GM12878 (cell line): ENCODE results near the gene MGAT2. TPM values are rescaled to one million over a fixed set of nuclear protein-coding genes. Genes with fewer than 3 reads are reported as not detected.

Source experiments
- CHD4 ChIP-seq: fragments of 200-600 bp; sonication (generic); IDR thresholded peaks from 2 replicates; pipeline ENCODE4 v1.6.1; 2016; ENCODE audit warnings: mild to moderate bottlenecking
- IRF5 ChIP-seq: fragments of 450-650 bp; IDR thresholded peaks from 2 replicates; pipeline ENCODE4 v1.6.1; 2017; ENCODE audit warnings: borderline replicate concordance
- MYC ChIP-seq: IDR thresholded peaks from 2 replicates; pipeline ENCODE4 v1.6.1; 2011; ENCODE audit warnings: mild to moderate bottlenecking, low read length, moderate library complexity, inconsistent platforms; ENCODE audit not compliant: insufficient read depth, insufficient replicate concordance, insufficient read length, severe bottlenecking
- NRF1 ChIP-seq: conservative IDR thresholded peaks from 2 replicates; pipeline ENCODE4 v1.6.1; 2011; ENCODE audit warnings: mild to moderate bottlenecking, low read depth, low read length, improper control_type of control experiment
- RUNX3 ChIP-seq: IDR thresholded peaks from 2 replicates; pipeline ENCODE4 v1.6.1; 2012; ENCODE audit warnings: low read length, inconsistent platforms
- SIN3A ChIP-seq: IDR thresholded peaks from 2 replicates; pipeline ENCODE4 v1.6.1; 2012; ENCODE audit warnings: low read depth, low read length, improper control_type of control experiment
- SPI1 ChIP-seq: IDR thresholded peaks from 2 replicates; pipeline ENCODE4 v1.6.1; 2011; ENCODE audit warnings: low read depth, mild to moderate bottlenecking, low read length, moderate library complexity, borderline replicate concordance; ENCODE audit not compliant: insufficient read depth
- ZBTB4 ChIP-seq: fragments of 450-650 bp; formaldehyde crosslinking; IDR thresholded peaks from 2 replicates; pipeline ENCODE4 v1.4.0; 2022; ENCODE audit warnings: mild to moderate bottlenecking, moderate library complexity
- ZNF592 ChIP-seq: fragments of 450-650 bp; IDR thresholded peaks from 2 replicates; pipeline ENCODE4 v1.6.1; 2017; ENCODE audit warnings: mild to moderate bottlenecking, moderate library complexity
- polyA plus RNA-seq, 11 experiments: library from polyadenylated mRNA; depleted of rRNA in 4 of 11; unstranded in 6 of 11; stranded (reverse) in 5 of 11; fragments of >200 nt; fragmentation: Nextera tagmentation in 4 of 11; fragmentation: Illumina TruSeq in 1 of 11; extraction: Ambion mirVana in 4 of 11; extraction: Trizol in 1 of 11; gene quantifications; 1 replicate in 1 of 11; 2 replicates in 10 of 11; pipeline versions ENCODE4 v1.2.1 to v1.2.3, GENCODE V29; 2011 to 2016; ENCODE audit warnings: inconsistent platforms in 2 of 11, missing spikeins in 2 of 11, low read depth in 1 of 11
- total RNA-seq, 4 experiments: library from RNA; depleted of rRNA in 3 of 4; stranded (reverse); fragments of >200 nt in 3 of 4; fragmentation: Illumina TruSeq in 1 of 4; extraction: Trizol in 1 of 4; gene quantifications; 2 replicates each; pipeline versions ENCODE4 v1.2.1 to v1.2.3, GENCODE V29; 2013 to 2021

Gene MGAT2
- total and polyA plus RNA-seq, 10 of the 15 experiments (the other 5 are each of a cell fraction or from before 2014, with no cell fraction given) = 0.03 to 51.8 (median 38.0) TPM; not detected in 1

GRCh38 chr14:49598485-49599300 is 21.9 kb upstream of the MGAT2 start, which contains the start of gene LRR1 (continued):
- peak; percentile 74 for TF ChIP-seq MYC
- TF ChIP-seq IRF5 = peak; percentile 96
- peak; percentile 91 for TF ChIP-seq ZNF592
- TF ChIP-seq SPI1 = no peak
- no peak for TF ChIP-seq CHD4
- peak; percentile 95 for TF ChIP-seq SIN3A
- TF ChIP-seq ZBTB4 (CRISPR knock-in tag) = no peak
- TF ChIP-seq RUNX3 = peak; percentile 21
- no peak; the same call in 1 of the 2 replicates for TF ChIP-seq NRF1
